Measurements from ENCODE around the gene CCDC187. TPM values are rescaled to one million over a fixed set of nuclear protein-coding genes. Genes with fewer than 3 reads are reported as not detected.

Gene CCDC187
- polyA plus RNA-seq, 1 donor from 2014 or later: not detected

GRCh38 chr9:136230365-136230764, 73.5 kb downstream of the CCDC187 start:
- Histone ChIP-seq H3K79me2 (replicated peaks; ENCODE audit: insufficient read depth, low read length) (no peaks in the 10 kb centered on the region), H4K20me1 (ENCODE audit: insufficient read depth) (no peaks in the 10 kb centered on the region), H3K9me3 (ENCODE audit: low read length) (no peaks in the 10 kb centered on the region), H3K27ac (ENCODE audit: low read length) (no peak overlapping the region), H3K9ac (ENCODE audit: low read length) (no peak overlapping the region), H2AFZ (ENCODE audit: low read depth, low read length) (no peak overlapping the region), H3F3A (ENCODE audit: insufficient read depth, low read length, poor library complexity, severe bottlenecking) (no peaks in the 10 kb centered on the region), H3K9me2 (ENCODE audit: insufficient read depth, low read length) (no peaks in the 10 kb centered on the region), H3K4me2 (ENCODE audit: low read length) (no peak overlapping the region), H3K36me3 (ENCODE audit: insufficient read depth, low read length) (no peaks in the 10 kb centered on the region), H3K4me3 (ENCODE audit: low read length) (no peak overlapping the region), H3K27me3 (ENCODE audit: insufficient read depth, low read depth, low read length) (no peaks in the 10 kb centered on the region)
- no peak for TF ChIP-seq TAF1 (IDR thresholded peaks at IDR 0.05; ENCODE audit: low read depth)
- TF ChIP-seq MXI1 (conservative IDR thresholded peaks at IDR 0.05; ENCODE audit: poor library complexity, severe bottlenecking): no peak
- no peak for TF ChIP-seq POLR2AphosphoS5 (IDR thresholded peaks at IDR 0.05)
- TF ChIP-seq SMC3 (conservative IDR thresholded peaks at IDR 0.05; ENCODE audit: poor library complexity): no peak
- TF ChIP-seq RAD21 (conservative IDR thresholded peaks at IDR 0.05): no peak
- no peak for TF ChIP-seq EP300 (conservative IDR thresholded peaks at IDR 0.05; ENCODE audit: poor library complexity, severe bottlenecking)
- TF ChIP-seq REST (IDR thresholded peaks at IDR 0.05; ENCODE audit: borderline replicate concordance): no peak
- no peak for TF ChIP-seq EZH2 (IDR thresholded peaks at IDR 0.05; ENCODE audit: borderline replicate concordance, insufficient read depth, low read length, poor library complexity, severe bottlenecking)
- no peak for TF ChIP-seq CTCF (IDR thresholded peaks at IDR 0.05; ENCODE audit: poor library complexity, severe bottlenecking)

GRCh38 chr9:136229096-136230065, 74.5 kb downstream of the CCDC187 start:
- no peak overlapping the region for H3K27ac ChIP-seq (ENCODE audit: low read length)
- H3K9ac ChIP-seq (ENCODE audit: low read length): no peak overlapping the region
- no peaks in the 10 kb centered on the region for H3K79me2 ChIP-seq (replicated peaks; ENCODE audit: insufficient read depth, low read length)
- H3K9me2 ChIP-seq (ENCODE audit: insufficient read depth, low read length): no peaks in the 10 kb centered on the region
- H3F3A ChIP-seq (ENCODE audit: insufficient read depth, low read length, poor library complexity, severe bottlenecking): no peaks in the 10 kb centered on the region
- H3K4me2 ChIP-seq (ENCODE audit: low read length): no peak overlapping the region
- no peak overlapping the region for H3K4me3 ChIP-seq (ENCODE audit: low read length)
- no peaks in the 10 kb centered on the region for H4K20me1 ChIP-seq (ENCODE audit: insufficient read depth)
- no peak overlapping the region for H2AFZ ChIP-seq (ENCODE audit: low read depth, low read length)
- H3K36me3 ChIP-seq (ENCODE audit: insufficient read depth, low read length): no peaks in the 10 kb centered on the region
- no peaks in the 10 kb centered on the region for H3K9me3 ChIP-seq (ENCODE audit: low read length)
- H3K27me3 ChIP-seq (ENCODE audit: insufficient read depth, low read depth, low read length): no peaks in the 10 kb centered on the region
- no peak for TF ChIP-seq CTCF (IDR thresholded peaks at IDR 0.05; ENCODE audit: poor library complexity, severe bottlenecking)
- no peak for TF ChIP-seq RAD21 (conservative IDR thresholded peaks at IDR 0.05)
- no peak for TF ChIP-seq POLR2AphosphoS5 (IDR thresholded peaks at IDR 0.05)
- TF ChIP-seq MXI1 (conservative IDR thresholded peaks at IDR 0.05; ENCODE audit: poor library complexity, severe bottlenecking): no peak
- TF ChIP-seq SMC3 (conservative IDR thresholded peaks at IDR 0.05; ENCODE audit: poor library complexity): no peak
- TF ChIP-seq EZH2 (IDR thresholded peaks at IDR 0.05; ENCODE audit: borderline replicate concordance, insufficient read depth, low read length, poor library complexity, severe bottlenecking): no peak
- TF ChIP-seq TAF1 (IDR thresholded peaks at IDR 0.05; ENCODE audit: low read depth): no peak
- no peak for TF ChIP-seq EP300 (conservative IDR thresholded peaks at IDR 0.05; ENCODE audit: poor library complexity, severe bottlenecking)
- no peak for TF ChIP-seq REST (IDR thresholded peaks at IDR 0.05; ENCODE audit: borderline replicate concordance)

All from neural cell (in vitro differentiated cells).